ENCODE measurements around the gene MOGAT3. TPM values are rescaled to one million over a fixed set of nuclear protein-coding genes. Genes with fewer than 3 reads are reported as not detected.

The MOGAT3 gene
- total RNA-seq, 5 donors from 2014 or later (not counting 1 experiment from before 2014, with no cell fraction given) = not detected

- no peak for DNase-seq
- peaks cover 36 to 83% of the 10 kb centered on the region in 2 experiments for H3K4me1 ChIP-seq (ENCODE audit: control insufficient read depth in 1 of 2, extremely low read depth in 1 of 2, insufficient read depth in 2 of 2, low read length in 2 of 2)
- no peaks in the 10 kb centered on the region for H3K9me3 ChIP-seq
- Mint-ChIP-seq H3K4me3 (peak overlapping the region in 1 of 3 donors; percentile 74), H3K27me3 (peaks cover 70 to 84% of the 10 kb centered on the region in 2 donors), H3K36me3 (no peaks in the 10 kb centered on the region), H3K9me3 (no peaks in the 10 kb centered on the region), H3K27ac (peak overlapping the region in 1 of 2 donors; percentile 20), H3K4me1 (peaks cover 74 to 83% (median 80%) of the 10 kb centered on the region in 3 donors)
- H3K4me3 ChIP-seq (ENCODE audit: control insufficient read depth in 1 of 2, extremely low read depth in 1 of 2, low read length in 1 of 2) = no peak overlapping the region
- H3K27ac ChIP-seq (ENCODE audit: low read length) = no peak overlapping the region
- ChIA-PET POLR2A (no interaction called here), CTCF (no interaction called here)
- H3K27me3 ChIP-seq (replicated peaks in 1 of 2; ENCODE audit: control insufficient read depth in 2 of 2, extremely low read depth in 1 of 2, insufficient read depth in 2 of 2, low read length in 1 of 2) = peaks cover 18 to 98% of the 10 kb centered on the region in 2 experiments
- WGBS (ENCODE audit: insufficient coverage) = 3% methylated on average over 11 of the region's 18 CpGs
- no peak for ATAC-seq (replicated peaks in 1 of 4)
- H3K36me3 ChIP-seq (ENCODE audit: control insufficient read depth in 2 of 2, extremely low read depth in 1 of 2, insufficient read depth in 1 of 2, low read length in 1 of 2) = no peaks in the 10 kb centered on the region
Observed at GRCh38 chr7:101169110-101169837, 31.6 kb downstream of the MOGAT3 start.

DNA sequence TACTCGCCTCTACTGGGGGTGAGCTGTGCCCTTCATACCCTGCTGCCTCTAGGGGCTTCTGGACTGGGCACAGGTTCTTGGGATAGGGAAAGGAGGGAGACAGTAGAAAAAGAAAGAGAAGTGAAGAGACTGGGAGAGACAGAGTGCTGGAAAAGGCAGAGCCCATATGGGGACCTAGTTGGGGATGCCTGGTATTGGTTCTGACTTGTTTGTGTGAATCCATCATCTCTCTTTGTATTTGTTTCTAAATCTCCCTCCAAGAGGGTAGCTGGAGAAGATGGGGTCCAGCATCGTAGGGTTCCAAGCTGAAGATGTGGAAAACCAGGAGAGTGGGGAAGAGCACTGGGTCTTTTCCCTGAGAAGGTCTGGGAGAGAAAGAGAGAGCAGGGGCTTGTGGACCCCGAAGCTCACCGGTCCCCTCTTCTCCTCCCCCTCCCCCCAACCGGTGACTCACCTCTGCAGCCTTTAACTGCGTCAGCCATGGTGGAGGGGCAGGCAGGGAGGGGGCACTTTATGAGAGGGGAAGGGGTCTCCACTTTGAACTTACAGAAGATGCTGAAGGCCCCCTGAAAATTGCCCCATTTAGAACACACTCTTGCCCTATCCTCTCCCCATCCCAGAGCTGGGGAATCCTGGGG, 32.3 kb downstream of the MOGAT3 start:
- no peak overlapping the region for H3K4me3 Mint-ChIP-seq
- DNase-seq = no peak

DNA sequence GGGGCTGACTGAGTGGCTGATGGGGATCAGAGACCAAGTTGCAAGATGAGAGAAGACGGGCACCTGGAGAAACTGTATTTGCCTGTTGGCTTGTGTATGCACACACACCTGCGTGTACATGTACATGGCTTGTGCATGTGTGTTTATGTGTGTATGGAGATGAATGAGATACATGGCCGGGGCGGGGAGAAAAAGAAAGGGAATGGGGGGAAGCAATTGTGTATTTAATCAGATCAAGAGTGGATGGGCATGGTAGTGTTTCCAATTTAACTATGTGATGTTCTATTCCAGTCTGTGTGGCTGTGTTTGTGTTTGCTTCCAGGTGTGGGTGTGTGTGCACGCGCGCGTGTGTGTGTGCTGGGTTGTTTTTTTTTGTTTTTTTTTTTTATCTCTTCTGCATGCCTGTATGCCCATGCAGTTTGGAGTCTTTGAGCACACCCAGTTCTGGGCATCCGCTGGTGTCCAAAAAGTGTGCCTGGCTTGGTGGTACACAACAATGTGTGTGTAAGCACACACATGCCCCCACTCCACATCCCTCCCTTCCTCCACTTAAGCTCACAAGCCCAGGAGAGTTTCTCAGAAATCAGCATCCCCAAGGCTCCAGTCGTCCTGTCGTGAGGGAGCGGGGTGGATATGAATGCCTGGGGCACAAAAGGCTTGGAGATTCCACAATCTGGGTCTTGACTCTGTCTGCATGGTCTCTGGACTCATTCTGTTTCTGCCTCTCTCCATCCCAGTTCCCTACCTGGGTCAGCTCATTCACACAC, 33.0 kb downstream of the MOGAT3 start:
- ChIA-PET POLR2A (no interaction called here), CTCF (no interaction called here)
- no peak for DNase-seq
- no peaks in the 10 kb centered on the region for H3K36me3 Mint-ChIP-seq
- peaks cover 65 to 74% (median 70%) of the 10 kb centered on the region in 3 donors for H3K4me1 Mint-ChIP-seq
- no peaks in the 10 kb centered on the region for H3K9me3 ChIP-seq
- no peak for ATAC-seq (replicated peaks in 1 of 4)
- peaks cover 62 to 77% of the 10 kb centered on the region in 2 donors for H3K27me3 Mint-ChIP-seq
- H3K36me3 ChIP-seq (ENCODE audit: control insufficient read depth in 2 of 2, extremely low read depth in 1 of 2, insufficient read depth in 1 of 2, low read length in 1 of 2) = no peaks in the 10 kb centered on the region
- H3K4me3 Mint-ChIP-seq = no peak overlapping the region
- H3K9me3 Mint-ChIP-seq = no peaks in the 10 kb centered on the region
- no peak overlapping the region for H3K27ac ChIP-seq (ENCODE audit: low read length)
- H3K4me3 ChIP-seq (ENCODE audit: control insufficient read depth in 1 of 2, extremely low read depth in 1 of 2, low read length in 1 of 2) = no peak overlapping the region
- H3K27ac Mint-ChIP-seq = peak overlapping the region in 1 of 2 donors; percentile 52
- peaks cover 18 to 93% of the 10 kb centered on the region in 2 experiments for H3K27me3 ChIP-seq (replicated peaks in 1 of 2; ENCODE audit: control insufficient read depth in 2 of 2, extremely low read depth in 1 of 2, insufficient read depth in 2 of 2, low read length in 1 of 2)
- H3K4me1 ChIP-seq (ENCODE audit: control insufficient read depth in 1 of 2, extremely low read depth in 1 of 2, insufficient read depth in 2 of 2, low read length in 2 of 2) = peaks cover 40 to 81% of the 10 kb centered on the region in 2 experiments
- WGBS (ENCODE audit: insufficient coverage) = 3% methylated on average over 4 of the region's 12 CpGs

More for the DNA sequence above, 32.3 kb downstream of the MOGAT3 start:
- H3K27me3 ChIP-seq (replicated peaks in 1 of 2; ENCODE audit: control insufficient read depth in 2 of 2, extremely low read depth in 1 of 2, insufficient read depth in 2 of 2, low read length in 1 of 2) = peaks cover 18 to 97% of the 10 kb centered on the region in 2 experiments
- H3K36me3 Mint-ChIP-seq = no peaks in the 10 kb centered on the region
- no CpG with 5 or more reads among the region's 6 CpGs for WGBS (ENCODE audit: insufficient coverage)
- ChIA-PET POLR2A (no interaction called here), CTCF (interaction anchor here in 1 of 2 donors (0.7 kb wide), 1 partner anchor 26 kb away, joined by 4 read pairs; no protein-coding TSS in a partner anchor)
- H3K4me1 Mint-ChIP-seq = peaks cover 69 to 77% (median 73%) of the 10 kb centered on the region in 3 donors
- H3K27ac ChIP-seq (ENCODE audit: low read length) = no peak overlapping the region
- H3K9me3 ChIP-seq = no peaks in the 10 kb centered on the region
- H3K9me3 Mint-ChIP-seq = no peaks in the 10 kb centered on the region
- H3K4me3 ChIP-seq (ENCODE audit: control insufficient read depth in 1 of 2, extremely low read depth in 1 of 2, low read length in 1 of 2) = no peak overlapping the region
- peaks cover 64 to 79% of the 10 kb centered on the region in 2 donors for H3K27me3 Mint-ChIP-seq
- ATAC-seq (replicated peaks in 1 of 4) = no peak
- peak overlapping the region in 1 of 2 donors; percentile 52 for H3K27ac Mint-ChIP-seq
- peaks cover 41 to 82% of the 10 kb centered on the region in 2 experiments for H3K4me1 ChIP-seq (ENCODE audit: control insufficient read depth in 1 of 2, extremely low read depth in 1 of 2, insufficient read depth in 2 of 2, low read length in 2 of 2)
- no peaks in the 10 kb centered on the region for H3K36me3 ChIP-seq (ENCODE audit: control insufficient read depth in 2 of 2, extremely low read depth in 1 of 2, insufficient read depth in 1 of 2, low read length in 1 of 2)

DNA sequence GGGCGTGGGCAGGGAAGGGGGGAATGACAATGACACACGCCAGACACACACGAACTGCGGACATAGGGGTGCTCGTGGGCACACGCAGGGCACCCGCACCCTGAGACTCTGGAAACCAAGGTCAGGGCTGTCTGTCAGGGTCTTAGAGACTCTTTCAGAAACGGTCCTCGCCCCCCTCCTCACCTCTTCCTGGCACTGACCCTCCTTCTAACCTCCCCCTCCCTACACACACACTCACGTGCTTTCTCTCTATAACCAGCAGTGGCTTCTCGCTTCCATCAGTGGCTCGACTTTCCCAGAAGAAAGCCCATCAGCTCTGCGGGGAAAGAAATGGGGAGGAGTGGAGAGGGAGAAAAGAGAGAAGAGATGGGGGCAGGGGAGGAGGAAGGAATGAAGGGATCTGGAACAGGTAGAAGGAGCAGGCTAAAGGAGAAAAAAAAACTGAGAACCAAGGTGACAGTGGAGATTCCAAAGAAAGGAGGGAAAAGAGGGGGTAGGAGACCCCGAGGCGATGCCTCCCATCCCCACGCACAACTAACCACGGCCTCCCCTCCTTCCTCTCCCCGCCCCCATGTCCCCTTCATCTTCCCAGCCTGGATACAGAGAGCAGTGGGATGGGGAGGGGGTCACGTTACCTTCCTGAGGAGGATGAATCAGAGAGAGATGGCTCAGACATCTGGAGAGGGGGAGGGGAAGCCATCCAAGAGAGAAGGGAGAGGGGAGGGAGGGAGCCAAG, 33.8 kb downstream of the MOGAT3 start:
- WGBS (ENCODE audit: insufficient coverage) = 1% methylated on average over 9 of the region's 19 CpGs
- H3K36me3 ChIP-seq (ENCODE audit: control insufficient read depth in 2 of 2, extremely low read depth in 1 of 2, insufficient read depth in 1 of 2, low read length in 1 of 2) = no peaks in the 10 kb centered on the region
- Mint-ChIP-seq H3K27me3 (peaks cover 60 to 78% of the 10 kb centered on the region in 2 donors), H3K27ac (no peak overlapping the region), H3K36me3 (no peaks in the 10 kb centered on the region), H3K9me3 (no peaks in the 10 kb centered on the region), H3K4me1 (peaks cover 64 to 75% (median 66%) of the 10 kb centered on the region in 3 donors), H3K4me3 (peak overlapping the region in 1 of 3 donors; percentile 86)
- ChIA-PET CTCF (no interaction called here), POLR2A (no interaction called here)
- H3K27me3 ChIP-seq (replicated peaks in 1 of 2; ENCODE audit: control insufficient read depth in 2 of 2, extremely low read depth in 1 of 2, insufficient read depth in 2 of 2, low read length in 1 of 2) = peaks cover 21 to 93% of the 10 kb centered on the region in 2 experiments
- no peak for ATAC-seq (replicated peaks in 1 of 4)
- H3K9me3 ChIP-seq = no peaks in the 10 kb centered on the region
- no peak overlapping the region for H3K27ac ChIP-seq (ENCODE audit: low read length)
- H3K4me1 ChIP-seq (ENCODE audit: control insufficient read depth in 1 of 2, extremely low read depth in 1 of 2, insufficient read depth in 2 of 2, low read length in 2 of 2) = peaks cover 35 to 81% of the 10 kb centered on the region in 2 experiments
- DNase-seq = no peak
- no peak overlapping the region for H3K4me3 ChIP-seq (ENCODE audit: control insufficient read depth in 1 of 2, extremely low read depth in 1 of 2, low read length in 1 of 2)

- no peak overlapping the region for H3K4me3 ChIP-seq (ENCODE audit: control insufficient read depth in 1 of 2, extremely low read depth in 1 of 2, low read length in 1 of 2)
- Mint-ChIP-seq H3K4me3 (peak overlapping the region in 1 of 3 donors; percentile 86), H3K4me1 (peaks cover 60 to 70% (median 62%) of the 10 kb centered on the region in 3 donors), H3K9me3 (no peaks in the 10 kb centered on the region), H3K27me3 (peaks cover 56 to 74% of the 10 kb centered on the region in 2 donors), H3K27ac (no peak overlapping the region), H3K36me3 (peaks cover under 1% of the 10 kb centered on the region)
- CTCF ChIA-PET = no interaction called here
- peaks cover 32 to 76% of the 10 kb centered on the region in 2 experiments for H3K4me1 ChIP-seq (ENCODE audit: control insufficient read depth in 1 of 2, extremely low read depth in 1 of 2, insufficient read depth in 2 of 2, low read length in 2 of 2)
- peaks cover 22 to 93% of the 10 kb centered on the region in 2 experiments for H3K27me3 ChIP-seq (replicated peaks in 1 of 2; ENCODE audit: control insufficient read depth in 2 of 2, extremely low read depth in 1 of 2, insufficient read depth in 2 of 2, low read length in 1 of 2)
- H3K36me3 ChIP-seq (ENCODE audit: control insufficient read depth in 2 of 2, extremely low read depth in 1 of 2, insufficient read depth in 1 of 2, low read length in 1 of 2) = no peaks in the 10 kb centered on the region
- 11% methylated on average over 3 of the region's 11 CpGs for WGBS (ENCODE audit: insufficient coverage)
- no peak overlapping the region for H3K27ac ChIP-seq (ENCODE audit: low read length)
- no peaks in the 10 kb centered on the region for H3K9me3 ChIP-seq
- no peak for ATAC-seq (replicated peaks in 1 of 4)
- DNase-seq = no peak
- POLR2A ChIA-PET = interaction anchor here in 1 of 2 donors (0.6 kb wide), 1 partner anchor 1606 kb away, joined by 5 read pairs; no protein-coding TSS in a partner anchor
Observed at GRCh38 chr7:101166648-101166908, 34.3 kb downstream of the MOGAT3 start.

Measured in T-cell (primary cell).